ENCODE measurements around the gene PLEKHB1.

The PLEKHB1 gene

GRCh38 chr11:73645972-73646631 lies at the start of gene PLEKHB1:
PLEKHB1 (plus strand) TSS chr11:73646581; CDS start chr11:73646609, 28 bp downstream.
- Histone ChIP-seq H2AFZ (ENCODE audit: low read length) (0 out of 2 replicates have a peak within 1 kb of the TSS, but pooled peaks have one; percentile 0), H3K4me1 (ENCODE audit: insufficient read depth, low read length, severe bottlenecking) (peaks cover 19% of the 10 kb centered on the region), H3K4me2 (ENCODE audit: low read length) (peak within 1 kb of the TSS; percentile 78), H3K79me2 (ENCODE audit: insufficient read depth, low read length) (no peaks in the 10 kb centered on the region), H3K9me2 (ENCODE audit: low read depth, low read length) (no peaks in the 10 kb centered on the region), H3K27ac (ENCODE audit: low read depth, low read length, poor library complexity, severe bottlenecking) (no peak within 1 kb of the TSS), H3K9ac (ENCODE audit: low read length) (no peak within 1 kb of the TSS), H4K20me1 (ENCODE audit: insufficient read depth, low read length) (no peaks in the 10 kb centered on the region), H3K4me3 (ENCODE audit: low read depth, low read length, poor library complexity, severe bottlenecking) (peak within 1 kb of the TSS; percentile 59), H3K36me3 (ENCODE audit: insufficient read depth, low read length) (no peaks in the 10 kb centered on the region), H3K9me3 (ENCODE audit: low read length) (no peaks in the 10 kb centered on the region), H3K27me3 (ENCODE audit: insufficient read depth, low read length) (peaks cover 12% of the 10 kb centered on the region), H3F3A (ENCODE audit: insufficient read depth, low read length) (no peaks in the 10 kb centered on the region)
- no peak for TF ChIP-seq CTCF (IDR thresholded peaks at IDR 0.05; ENCODE audit: low read length)
- no peak for TF ChIP-seq EZH2 (IDR thresholded peaks at IDR 0.05; ENCODE audit: borderline replicate concordance, low read length)

- Histone ChIP-seq H3K4me2 (ENCODE audit: low read length) (peak overlapping the region; percentile 76), H3K9me2 (ENCODE audit: low read depth, low read length) (no peaks in the 10 kb centered on the region), H4K20me1 (ENCODE audit: insufficient read depth, low read length) (no peaks in the 10 kb centered on the region), H2AFZ (ENCODE audit: low read length) (no peak overlapping the region), H3K9me3 (ENCODE audit: low read length) (no peaks in the 10 kb centered on the region), H3K4me3 (ENCODE audit: low read depth, low read length, poor library complexity, severe bottlenecking) (peak overlapping the region; percentile 70), H3K27me3 (ENCODE audit: insufficient read depth, low read length) (no peaks in the 10 kb centered on the region), H3F3A (ENCODE audit: insufficient read depth, low read length) (peaks cover 4% of the 10 kb centered on the region; the same call in 1 of the 2 replicates), H3K4me1 (ENCODE audit: insufficient read depth, low read length, severe bottlenecking) (peaks cover 49% of the 10 kb centered on the region), H3K79me2 (ENCODE audit: insufficient read depth, low read length) (peaks cover 25% of the 10 kb centered on the region), H3K9ac (ENCODE audit: low read length) (peak overlapping the region; percentile 70), H3K27ac (ENCODE audit: low read depth, low read length, poor library complexity, severe bottlenecking) (peak overlapping the region; percentile 36), H3K36me3 (ENCODE audit: insufficient read depth, low read length) (no peaks in the 10 kb centered on the region)
- TF ChIP-seq CTCF (IDR thresholded peaks at IDR 0.05; ENCODE audit: low read length) (no peak), EZH2 (IDR thresholded peaks at IDR 0.05; ENCODE audit: borderline replicate concordance, low read length) (no peak)
Measured at GRCh38 chr11:73597336-73597955, 48.9 kb upstream of the PLEKHB1 start.

- no peaks in the 10 kb centered on the region for H3K9me3 ChIP-seq (ENCODE audit: low read length)
- peak within 1 kb of the TSS; percentile 33 for H2AFZ ChIP-seq (ENCODE audit: low read length)
- H4K20me1 ChIP-seq (ENCODE audit: insufficient read depth, low read length) = no peaks in the 10 kb centered on the region
- TF ChIP-seq CTCF (IDR thresholded peaks at IDR 0.05; ENCODE audit: low read length) (no peak), EZH2 (IDR thresholded peaks at IDR 0.05; ENCODE audit: borderline replicate concordance, low read length) (no peak)
- H3K4me2 ChIP-seq (ENCODE audit: low read length) = peak within 1 kb of the TSS; percentile 76
- no peaks in the 10 kb centered on the region for H3K9me2 ChIP-seq (ENCODE audit: low read depth, low read length)
- H3F3A ChIP-seq (ENCODE audit: insufficient read depth, low read length) = peaks cover 4% of the 10 kb centered on the region; the same call in 1 of the 2 replicates
- peak within 1 kb of the TSS; percentile 70 for H3K9ac ChIP-seq (ENCODE audit: low read length)
- peak within 1 kb of the TSS; percentile 69 for H3K27ac ChIP-seq (ENCODE audit: low read depth, low read length, poor library complexity, severe bottlenecking)
- H3K27me3 ChIP-seq (ENCODE audit: insufficient read depth, low read length) = no peaks in the 10 kb centered on the region
- peaks cover 25% of the 10 kb centered on the region for H3K79me2 ChIP-seq (ENCODE audit: insufficient read depth, low read length)
- H3K4me1 ChIP-seq (ENCODE audit: insufficient read depth, low read length, severe bottlenecking) = peaks cover 46% of the 10 kb centered on the region
- H3K4me3 ChIP-seq (ENCODE audit: low read depth, low read length, poor library complexity, severe bottlenecking) = peak within 1 kb of the TSS; percentile 70
- H3K36me3 ChIP-seq (ENCODE audit: insufficient read depth, low read length) = no peaks in the 10 kb centered on the region
Measured at GRCh38 chr11:73597956-73598718, 48.2 kb upstream of the PLEKHB1 start, which contains the start of gene FAM168A. FAM168A (minus strand) TSS chr11:73598112; CDS start chr11:73468474, 129,638 bp downstream.
